Measurements from ENCODE around the gene HCN4. TPM values are rescaled to one million over a fixed set of nuclear protein-coding genes. Genes with fewer than 3 reads are reported as not detected.
A peak's percentile ranks its signal among the peaks of the same experiment; 100 is the strongest.

Gene HCN4
- polyA plus RNA-seq, 4 donors: 0.13 to 0.45 (median 0.27) TPM

DNA sequence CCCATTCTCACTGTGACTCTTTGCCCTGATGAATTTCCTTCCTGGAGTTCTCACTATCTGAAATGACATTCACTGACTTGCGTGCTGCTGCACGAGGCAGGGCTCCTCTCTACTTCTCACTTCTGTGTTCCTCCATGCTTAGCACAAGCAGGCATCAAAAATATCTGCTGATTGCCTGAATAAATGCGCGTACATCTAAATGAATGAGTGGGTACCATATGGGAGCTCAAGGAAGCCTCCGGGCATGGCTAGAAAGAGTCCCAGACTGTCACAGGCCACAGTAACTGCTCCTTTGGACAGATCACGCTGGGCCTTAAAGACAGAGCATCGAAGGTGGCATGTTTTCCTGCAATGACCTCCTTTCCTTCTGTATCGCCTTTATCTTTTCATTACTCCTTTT is 31.6 kb downstream of the HCN4 start:
- WGBS, 3 donors: 84 to 87% (median 85%) methylated on average over 8 of the region's 8 CpGs
- H3K4me1 ChIP-seq (ENCODE audit: control insufficient read depth in 3 of 3, insufficient read depth in 2 of 3, low read depth in 1 of 3, low read length in 2 of 3): peaks cover 0 to 3% (median 0%) of the 10 kb centered on the region in 3 donors
- peaks cover 0 to 2% (median 0%) of the 10 kb centered on the region in 3 donors for H3K27me3 ChIP-seq (ENCODE audit: control insufficient read depth in 3 of 3, insufficient read depth in 3 of 3, low read length in 3 of 3)
- H3K9me3 ChIP-seq (ENCODE audit: control insufficient read depth in 2 of 2, insufficient read depth in 1 of 2, low read depth in 1 of 2, low read length in 1 of 2): no peaks in the 10 kb centered on the region
- no peak overlapping the region for H3K4me3 ChIP-seq (ENCODE audit: low read depth in 1 of 3, low read length in 3 of 3)
- FAIRE-seq (no peak), DNase-seq (no peak)
- H3K36me3 ChIP-seq (ENCODE audit: control insufficient read depth in 3 of 3, insufficient read depth in 2 of 3, low read depth in 1 of 3, low read length in 3 of 3): no peaks in the 10 kb centered on the region
- H3K27ac ChIP-seq (ENCODE audit: low read depth in 1 of 3, low read length in 2 of 3): no peak overlapping the region

DNA sequence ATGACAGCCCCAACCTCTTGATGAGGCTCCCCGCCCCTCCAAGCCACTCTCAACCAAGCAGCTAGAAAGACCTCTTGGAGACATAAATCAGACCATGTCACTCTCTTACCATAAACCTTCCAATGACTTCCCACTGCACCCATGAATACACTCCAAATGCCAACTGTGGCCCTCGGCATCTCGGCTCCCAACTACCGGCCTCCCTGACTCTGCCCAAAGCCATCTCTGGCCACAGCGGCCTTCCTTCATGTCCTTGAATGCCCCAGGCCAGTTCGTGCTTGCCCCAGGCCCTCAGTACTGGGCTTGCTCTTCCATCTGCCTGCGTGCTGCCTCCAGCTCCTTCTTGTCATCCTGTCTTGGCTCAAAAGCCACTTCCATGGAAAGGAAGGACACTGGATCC is 32.0 kb downstream of the HCN4 start:
- Histone ChIP-seq H3K36me3 (ENCODE audit: control insufficient read depth in 3 of 3, insufficient read depth in 2 of 3, low read depth in 1 of 3, low read length in 3 of 3) (no peaks in the 10 kb centered on the region), H3K27me3 (ENCODE audit: control insufficient read depth in 3 of 3, insufficient read depth in 3 of 3, low read length in 3 of 3) (peaks cover 0 to 2% (median 0%) of the 10 kb centered on the region in 3 donors), H3K9me3 (ENCODE audit: control insufficient read depth in 2 of 2, insufficient read depth in 1 of 2, low read depth in 1 of 2, low read length in 1 of 2) (no peaks in the 10 kb centered on the region), H3K27ac (ENCODE audit: low read depth in 1 of 3, low read length in 2 of 3) (no peak overlapping the region), H3K4me3 (ENCODE audit: low read depth in 1 of 3, low read length in 3 of 3) (no peak overlapping the region), H3K4me1 (ENCODE audit: control insufficient read depth in 3 of 3, insufficient read depth in 2 of 3, low read depth in 1 of 3, low read length in 2 of 3) (peaks cover 0 to 3% (median 0%) of the 10 kb centered on the region in 3 donors)
- 80 to 91% (median 81%) methylated on average over 7 of the region's 7 CpGs for WGBS, 3 donors
- DNase-seq: no peak
- no peak for FAIRE-seq

DNA sequence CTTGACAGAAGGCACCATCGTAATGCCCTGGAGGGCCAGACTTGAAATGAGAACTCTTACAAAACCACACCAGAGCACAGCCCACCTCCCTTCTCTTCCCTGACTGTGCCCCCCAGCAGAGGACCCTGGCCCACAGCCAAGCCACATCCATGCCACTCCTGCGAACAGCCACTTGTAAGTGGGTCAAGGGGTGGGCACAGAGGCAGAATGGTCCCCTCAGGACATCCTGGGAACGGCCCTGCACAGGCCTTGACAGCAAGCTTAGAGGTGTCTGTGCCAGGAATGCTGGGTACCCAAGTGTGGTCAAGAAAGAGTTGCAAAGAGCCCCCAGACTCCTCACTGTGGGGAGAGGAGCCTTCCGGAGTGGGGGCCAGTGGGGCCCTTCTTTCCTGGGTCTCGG is 33.3 kb downstream of the HCN4 start:
- H3K36me3 ChIP-seq (ENCODE audit: control insufficient read depth in 3 of 3, insufficient read depth in 2 of 3, low read depth in 1 of 3, low read length in 3 of 3): no peaks in the 10 kb centered on the region
- no peak for DNase-seq
- H3K27me3 ChIP-seq (ENCODE audit: control insufficient read depth in 3 of 3, insufficient read depth in 3 of 3, low read length in 3 of 3): peaks cover 0 to 2% (median 0%) of the 10 kb centered on the region in 3 donors
- no peak overlapping the region for H3K4me3 ChIP-seq (ENCODE audit: low read depth in 1 of 3, low read length in 3 of 3)
- H3K27ac ChIP-seq (ENCODE audit: low read depth in 1 of 3, low read length in 2 of 3): no peak overlapping the region
- H3K4me1 ChIP-seq (ENCODE audit: control insufficient read depth in 3 of 3, insufficient read depth in 2 of 3, low read depth in 1 of 3, low read length in 2 of 3): peaks cover 0 to 3% (median 0%) of the 10 kb centered on the region in 3 donors
- 68 to 72% (median 68%) methylated on average over 5 of the region's 5 CpGs for WGBS, 3 donors
- FAIRE-seq: no peak
- no peaks in the 10 kb centered on the region for H3K9me3 ChIP-seq (ENCODE audit: control insufficient read depth in 2 of 2, insufficient read depth in 1 of 2, low read depth in 1 of 2, low read length in 1 of 2)

DNA sequence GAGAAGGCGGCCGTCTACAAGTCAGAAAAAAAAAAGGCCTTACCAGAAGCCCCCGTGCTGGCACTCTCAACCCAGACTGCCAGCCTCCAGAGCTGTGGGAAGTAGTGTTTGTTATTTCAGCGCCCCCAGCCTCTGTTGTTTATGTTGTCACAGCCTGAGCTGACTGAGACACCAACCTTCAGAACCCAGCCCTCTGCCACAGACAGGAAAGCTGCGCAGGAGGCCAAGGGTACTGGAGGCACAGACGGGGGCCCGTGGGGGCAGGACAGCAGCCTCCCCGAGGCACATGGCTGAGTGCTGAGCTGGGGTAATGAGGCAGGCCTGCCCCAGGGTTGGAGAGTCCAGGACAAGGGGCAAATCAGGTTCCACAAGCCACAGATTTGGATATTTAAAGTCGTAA is 33.7 kb downstream of the HCN4 start:
- peaks cover 0 to 2% (median 0%) of the 10 kb centered on the region in 3 donors for H3K27me3 ChIP-seq (ENCODE audit: control insufficient read depth in 3 of 3, insufficient read depth in 3 of 3, low read length in 3 of 3)
- no peak overlapping the region for H3K27ac ChIP-seq (ENCODE audit: low read depth in 1 of 3, low read length in 2 of 3)
- no peaks in the 10 kb centered on the region for H3K9me3 ChIP-seq (ENCODE audit: control insufficient read depth in 2 of 2, insufficient read depth in 1 of 2, low read depth in 1 of 2, low read length in 1 of 2)
- peaks cover 0 to 3% (median 0%) of the 10 kb centered on the region in 3 donors for H3K4me1 ChIP-seq (ENCODE audit: control insufficient read depth in 3 of 3, insufficient read depth in 2 of 3, low read depth in 1 of 3, low read length in 2 of 3)
- 62 to 75% (median 64%) methylated on average over 9 of the region's 9 CpGs for WGBS, 3 donors
- FAIRE-seq (no peak), DNase-seq (no peak)
- no peak overlapping the region for H3K4me3 ChIP-seq (ENCODE audit: low read depth in 1 of 3, low read length in 3 of 3)
- H3K36me3 ChIP-seq (ENCODE audit: control insufficient read depth in 3 of 3, insufficient read depth in 2 of 3, low read depth in 1 of 3, low read length in 3 of 3): no peaks in the 10 kb centered on the region

DNA sequence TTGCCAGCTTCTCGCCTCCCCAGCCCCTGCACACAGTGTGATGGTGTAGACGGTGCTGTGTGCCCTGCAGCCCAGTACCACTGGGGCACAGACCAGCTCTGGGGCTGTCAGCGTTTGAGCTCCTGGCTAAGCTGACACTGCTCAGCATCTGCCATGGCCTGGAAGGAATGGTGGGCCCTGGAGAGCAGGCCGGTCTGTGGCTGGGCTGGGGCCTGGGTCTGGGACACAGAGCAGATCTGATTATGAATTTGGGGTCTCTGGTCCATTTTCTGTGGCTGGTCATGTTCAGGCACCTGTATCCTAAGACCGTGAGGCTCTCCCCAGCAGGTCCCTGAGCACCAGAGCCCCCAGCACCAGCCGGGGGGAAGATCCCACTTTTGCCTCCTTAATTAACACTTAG is 34.7 kb downstream of the HCN4 start:
- Histone ChIP-seq H3K27ac (ENCODE audit: low read depth in 1 of 3, low read length in 2 of 3) (no peak overlapping the region), H3K36me3 (ENCODE audit: control insufficient read depth in 3 of 3, insufficient read depth in 2 of 3, low read depth in 1 of 3, low read length in 3 of 3) (no peaks in the 10 kb centered on the region), H3K27me3 (ENCODE audit: control insufficient read depth in 3 of 3, insufficient read depth in 3 of 3, low read length in 3 of 3) (peaks cover 0 to 2% (median 0%) of the 10 kb centered on the region in 3 donors), H3K9me3 (ENCODE audit: control insufficient read depth in 2 of 2, insufficient read depth in 1 of 2, low read depth in 1 of 2, low read length in 1 of 2) (no peaks in the 10 kb centered on the region), H3K4me3 (ENCODE audit: low read depth in 1 of 3, low read length in 3 of 3) (no peak overlapping the region), H3K4me1 (ENCODE audit: control insufficient read depth in 3 of 3, insufficient read depth in 2 of 3, low read depth in 1 of 3, low read length in 2 of 3) (peaks cover 0 to 3% (median 0%) of the 10 kb centered on the region in 3 donors)
- 87 to 96% (median 93%) methylated on average over 6 of the region's 6 CpGs for WGBS, 3 donors
- DNase-seq (no peak), FAIRE-seq (no peak)

DNA sequence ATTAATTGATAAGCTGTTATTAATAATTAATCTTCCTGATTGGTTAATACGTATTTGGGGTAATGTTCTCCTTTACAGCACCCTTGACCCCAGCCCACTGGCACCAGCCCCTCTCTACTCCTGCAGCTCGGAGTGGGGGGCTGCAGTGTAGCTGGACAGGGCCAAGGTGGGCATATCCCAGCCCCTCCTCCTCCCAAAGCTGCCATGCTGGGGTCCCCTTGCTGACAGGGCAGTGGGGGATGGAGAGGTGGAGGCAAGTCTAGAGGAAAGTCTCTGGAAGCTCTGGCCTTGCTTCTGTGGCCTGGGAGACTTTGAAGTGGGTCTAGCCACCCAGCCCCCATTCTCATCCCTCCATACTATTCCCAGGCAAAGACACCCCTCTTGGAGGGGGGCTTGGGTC is 35.8 kb downstream of the HCN4 start:
- Histone ChIP-seq H3K36me3 (ENCODE audit: control insufficient read depth in 3 of 3, insufficient read depth in 2 of 3, low read depth in 1 of 3, low read length in 3 of 3) (no peaks in the 10 kb centered on the region), H3K27me3 (ENCODE audit: control insufficient read depth in 3 of 3, insufficient read depth in 3 of 3, low read length in 3 of 3) (peaks cover 0 to under 1% (median 0%) of the 10 kb centered on the region in 3 donors), H3K4me3 (ENCODE audit: low read depth in 1 of 3, low read length in 3 of 3) (no peak overlapping the region), H3K9me3 (ENCODE audit: control insufficient read depth in 2 of 2, insufficient read depth in 1 of 2, low read depth in 1 of 2, low read length in 1 of 2) (no peaks in the 10 kb centered on the region), H3K4me1 (ENCODE audit: control insufficient read depth in 3 of 3, insufficient read depth in 2 of 3, low read depth in 1 of 3, low read length in 2 of 3) (peaks cover 0 to 3% (median 0%) of the 10 kb centered on the region in 3 donors), H3K27ac (ENCODE audit: low read depth in 1 of 3, low read length in 2 of 3) (no peak overlapping the region)
- no peak for DNase-seq
- FAIRE-seq: no peak
- WGBS, 3 donors: 41 to 55% (median 44%) methylated on average over 2 of the region's 2 CpGs

DNA sequence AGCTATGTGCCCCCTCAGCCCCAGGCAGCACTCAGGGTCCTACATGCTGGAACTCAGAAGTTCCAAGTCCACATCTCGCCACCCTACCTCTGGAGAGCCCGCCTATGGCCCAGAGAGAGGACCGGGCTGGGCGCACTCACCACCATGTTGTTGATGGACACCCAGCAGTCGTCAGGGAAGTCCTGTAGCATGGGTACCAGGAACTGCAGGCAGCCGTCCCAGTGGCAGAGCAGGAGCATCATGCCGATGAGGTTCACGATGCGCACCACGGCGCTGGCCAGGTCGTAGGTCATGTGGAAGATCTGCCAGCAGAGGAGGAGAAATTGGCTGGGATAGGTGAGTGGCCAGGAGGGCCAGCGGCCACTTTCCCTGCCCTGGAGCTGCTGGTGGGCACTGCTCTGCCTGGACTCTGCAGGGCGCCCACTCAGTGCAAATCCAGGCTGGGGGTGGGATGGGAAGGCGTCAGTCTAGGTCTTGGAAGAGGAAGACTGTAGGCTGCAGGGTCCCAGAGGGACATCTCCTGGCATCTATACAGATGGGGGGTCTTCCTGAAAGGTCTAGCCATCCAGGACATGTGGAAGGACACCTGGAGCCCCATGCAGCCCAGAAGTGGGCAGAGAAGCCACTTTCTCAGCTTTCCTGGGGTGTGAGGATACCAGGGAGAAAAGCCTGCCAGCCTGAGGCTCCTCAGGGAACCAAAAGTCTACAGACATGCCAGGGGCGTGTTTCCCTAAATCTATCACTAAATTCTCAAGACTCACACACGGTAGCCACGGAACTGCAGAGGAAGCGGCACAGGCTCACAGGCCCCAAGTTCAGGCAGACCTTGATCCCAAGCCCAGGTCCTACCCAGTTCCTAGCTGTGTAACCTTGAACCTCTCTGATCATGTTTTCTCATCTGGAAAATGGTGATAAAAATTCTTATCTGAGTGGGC is 36.5 kb downstream of the HCN4 start:
- Histone ChIP-seq H3K9me3 (ENCODE audit: control insufficient read depth in 2 of 2, insufficient read depth in 1 of 2, low read depth in 1 of 2, low read length in 1 of 2) (no peaks in the 10 kb centered on the region), H3K36me3 (ENCODE audit: control insufficient read depth in 3 of 3, insufficient read depth in 2 of 3, low read depth in 1 of 3, low read length in 3 of 3) (no peaks in the 10 kb centered on the region), H3K4me1 (ENCODE audit: control insufficient read depth in 3 of 3, insufficient read depth in 2 of 3, low read depth in 1 of 3, low read length in 2 of 3) (peaks cover 0 to 3% (median 0%) of the 10 kb centered on the region in 3 donors), H3K4me3 (ENCODE audit: low read depth in 1 of 3, low read length in 3 of 3) (no peak overlapping the region), H3K27me3 (ENCODE audit: control insufficient read depth in 3 of 3, insufficient read depth in 3 of 3, low read length in 3 of 3) (no peaks in the 10 kb centered on the region), H3K27ac (ENCODE audit: low read depth in 1 of 3, low read length in 2 of 3) (no peak overlapping the region)
- 81 to 85% (median 82%) methylated on average over 19 of the region's 19 CpGs for WGBS, 3 donors
- DNase-seq (peak in 1 of 2 donors; percentile 62), FAIRE-seq (no peak)

DNA sequence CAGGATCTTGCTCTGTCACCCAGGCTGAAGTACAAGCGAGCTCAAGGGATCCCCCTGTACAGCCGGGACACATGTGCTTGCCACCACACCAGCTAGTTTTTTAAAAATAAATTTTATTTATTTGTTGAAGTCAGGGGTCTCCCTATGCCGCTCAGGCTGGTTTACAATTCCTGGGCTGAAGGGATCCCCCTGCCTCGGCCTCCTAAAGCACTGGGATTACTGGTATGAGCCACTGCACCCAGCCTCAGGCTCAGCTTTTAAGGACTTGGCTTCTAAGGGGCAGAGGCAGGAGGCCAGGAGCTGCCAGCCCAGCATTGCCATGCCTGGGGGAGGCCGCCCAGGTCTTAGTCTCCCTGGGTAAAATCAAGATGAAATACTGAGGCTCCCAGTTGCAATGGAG is 37.3 kb downstream of the HCN4 start:
- whole genome bisulfite sequencing, 3 donors: 87 to 93% (median 89%) methylated on average over 5 of the region's 5 CpGs
- Histone ChIP-seq H3K36me3 (ENCODE audit: control insufficient read depth in 3 of 3, insufficient read depth in 2 of 3, low read depth in 1 of 3, low read length in 3 of 3) (no peaks in the 10 kb centered on the region), H3K4me1 (ENCODE audit: control insufficient read depth in 3 of 3, insufficient read depth in 2 of 3, low read depth in 1 of 3, low read length in 2 of 3) (peaks cover 0 to 3% (median 0%) of the 10 kb centered on the region in 3 donors), H3K4me3 (ENCODE audit: low read depth in 1 of 3, low read length in 3 of 3) (no peak overlapping the region), H3K9me3 (ENCODE audit: control insufficient read depth in 2 of 2, insufficient read depth in 1 of 2, low read depth in 1 of 2, low read length in 1 of 2) (no peaks in the 10 kb centered on the region), H3K27ac (ENCODE audit: low read depth in 1 of 3, low read length in 2 of 3) (no peak overlapping the region), H3K27me3 (ENCODE audit: control insufficient read depth in 3 of 3, insufficient read depth in 3 of 3, low read length in 3 of 3) (no peaks in the 10 kb centered on the region)
- no peak for DNase-seq
- no peak for FAIRE-seq
